DND-41 (cell line): ENCODE results near the gene TOR1B.
A peak's percentile ranks its signal among the peaks of the same experiment; 100 is the strongest.

Experiments used
- ATAC-seq: fragments of 200-7000 bp; cut with Tn5 transposase; 3 replicates; pipeline ENCODE4 v1.9.1; 2021; ENCODE audit warnings: low read depth; ENCODE audit not compliant: insufficient read depth
- DNase-seq: peaks from one replicate; pipeline ENCODE4 v3.0.0-alpha.2; 2020
- H2AFZ ChIP-seq: 2 replicates; pipeline ENCODE4 v1.6.0; 2012; ENCODE audit warnings: low read depth, low read length
- H3K27ac ChIP-seq: 2 replicates; pipeline ENCODE4 v1.5.1; 2012; ENCODE audit warnings: low read length, inconsistent platforms
- H3K27me3 ChIP-seq: fragments of 200-600 bp; sonication (generic); 2 replicates; pipeline ENCODE4 v1.6.0; 2012; ENCODE audit warnings: low read length, mild to moderate bottlenecking, inconsistent platforms; ENCODE audit not compliant: insufficient read depth, poor library complexity
- H3K36me3 ChIP-seq: 2 replicates; pipeline ENCODE4 v1.5.1; 2012; ENCODE audit warnings: low read length, inconsistent platforms; ENCODE audit not compliant: insufficient read depth
- H3K4me1 ChIP-seq: 2 replicates; pipeline ENCODE4 v1.5.1; 2012; ENCODE audit warnings: mild to moderate bottlenecking, low read length; ENCODE audit not compliant: insufficient read depth
- H3K4me2 ChIP-seq: 2 replicates; pipeline ENCODE4 v1.6.0; 2012; ENCODE audit warnings: mild to moderate bottlenecking, moderate library complexity, low read length, inconsistent platforms; ENCODE audit not compliant: insufficient read depth
- H3K4me3 ChIP-seq, 2 experiments: fragments of 200-600 bp in 1 of 2; shearing (Covaris generic) in 1 of 2; 2 replicates each; pipeline ENCODE4 v1.5.1; 2012 to 2016; ENCODE audit warnings: inconsistent platforms in 2 of 2, low read length in 2 of 2, mild to moderate bottlenecking in 2 of 2, low read depth in 1 of 2, moderate library complexity in 1 of 2
- H3K79me2 ChIP-seq: 2 replicates; pipeline ENCODE4 v1.6.0; 2012; ENCODE audit warnings: low read length, inconsistent platforms; ENCODE audit not compliant: insufficient read depth
- H3K9ac ChIP-seq: 2 replicates; pipeline ENCODE4 v1.6.0; 2012; ENCODE audit warnings: low read depth, mild to moderate bottlenecking, inconsistent platforms, low read length, moderate library complexity
- H3K9me3 ChIP-seq: 2 replicates; pipeline ENCODE4 v1.5.1; 2012; ENCODE audit warnings: low read length, moderate library complexity, mild to moderate bottlenecking, inconsistent platforms; ENCODE audit not compliant: insufficient read depth, severe bottlenecking
- H4K20me1 ChIP-seq: 2 replicates; pipeline ENCODE4 v1.6.0; 2012; ENCODE audit warnings: low read length; ENCODE audit not compliant: insufficient read depth
- CTCF ChIP-seq: IDR thresholded peaks from 2 replicates; pipeline ENCODE4 v1.5.1; 2012; ENCODE audit warnings: borderline replicate concordance, low read length, moderate library complexity, mild to moderate bottlenecking; ENCODE audit not compliant: poor library complexity, severe bottlenecking; ENCODE audit errors: extremely low read depth
- EZH2 ChIP-seq: IDR thresholded peaks from 3 replicates; pipeline ENCODE4 v1.6.1; 2012; ENCODE audit warnings: borderline replicate concordance, low read depth, mild to moderate bottlenecking, moderate library complexity, low read length, inconsistent platforms; ENCODE audit not compliant: severe bottlenecking

Gene TOR1B

GRCh38 chr9:129802833-129803675, at the start of gene TOR1B:
TSS of gene TOR1B (plus strand) at chr9:129803184. CDS start at chr9:129803213, 29 bp downstream.
- H3K9ac ChIP-seq = peak within 1 kb of the TSS; percentile 61
- H3K79me2 ChIP-seq = peaks cover 27% of the 10 kb centered on the region
- DNase-seq = peak; percentile 94
- ATAC-seq = peak; percentile 91
- no peaks in the 10 kb centered on the region for H3K27me3 ChIP-seq
- H2AFZ ChIP-seq = peak within 1 kb of the TSS; percentile 62
- peaks cover 22% of the 10 kb centered on the region for H3K36me3 ChIP-seq
- H3K4me1 ChIP-seq = peaks cover 10% of the 10 kb centered on the region
- peaks cover 11% of the 10 kb centered on the region; the same call in 1 of the 2 replicates for H4K20me1 ChIP-seq
- no peak for TF ChIP-seq CTCF
- no peak for TF ChIP-seq EZH2
- H3K4me2 ChIP-seq = peak within 1 kb of the TSS; percentile 97
- peak within 1 kb of the TSS; percentile 26 to 76; a peak in 3 of 4 replicates for H3K4me3 ChIP-seq
- H3K27ac ChIP-seq = peak within 1 kb of the TSS; percentile 70
- H3K9me3 ChIP-seq = no peaks in the 10 kb centered on the region

GRCh38 chr9:129755151-129755550, 47.8 kb upstream of the TOR1B start:
- H3K79me2 ChIP-seq = no peaks in the 10 kb centered on the region
- DNase-seq (no peak), ATAC-seq (no peak)
- H3K27ac ChIP-seq = no peak overlapping the region
- H3K9me3 ChIP-seq = no peaks in the 10 kb centered on the region
- H2AFZ ChIP-seq = no peak overlapping the region
- no peaks in the 10 kb centered on the region for H3K36me3 ChIP-seq
- no peak overlapping the region for H3K4me3 ChIP-seq
- no peaks in the 10 kb centered on the region for H4K20me1 ChIP-seq
- no peak overlapping the region for H3K4me2 ChIP-seq
- TF ChIP-seq CTCF (no peak), EZH2 (no peak)
- H3K27me3 ChIP-seq = peaks cover 3% of the 10 kb centered on the region
- H3K9ac ChIP-seq = no peak overlapping the region
- no peaks in the 10 kb centered on the region for H3K4me1 ChIP-seq

GRCh38 chr9:129756191-129756590, 46.8 kb upstream of the TOR1B start:
- Histone ChIP-seq H4K20me1 (no peaks in the 10 kb centered on the region), H3K4me3 (no peak overlapping the region), H3K4me1 (no peaks in the 10 kb centered on the region), H3K79me2 (no peaks in the 10 kb centered on the region), H3K27ac (no peak overlapping the region), H3K36me3 (no peaks in the 10 kb centered on the region), H3K9ac (no peak overlapping the region), H3K9me3 (no peaks in the 10 kb centered on the region), H3K27me3 (peaks cover 3% of the 10 kb centered on the region), H2AFZ (no peak overlapping the region), H3K4me2 (no peak overlapping the region)
- ATAC-seq (no peak), DNase-seq (no peak)
- TF ChIP-seq CTCF (no peak), EZH2 (no peak)
